Mesenchymal stem cell (in vitro differentiated cells and primary cell): ENCODE results near the gene DMXL1.

Source experiments
- DNase-seq: peaks from one replicate; pipeline ENCODE4 v3.0.0-alpha.2; 2013
- H2AFZ ChIP-seq: one replicate; pipeline ENCODE4 v1.6.1; 2013; ENCODE audit warnings: low read depth, mild to moderate bottlenecking, control low read depth, inconsistent platforms, low read length, moderate library complexity
- H2AK5ac ChIP-seq: 2 replicates; pipeline ENCODE4 v1.6.1; 2013; ENCODE audit warnings: low read length, moderate library complexity, mild to moderate bottlenecking, inconsistent platforms; ENCODE audit not compliant: severe bottlenecking
- H2BK120ac ChIP-seq: one replicate; pipeline ENCODE4 v1.6.1; 2013; ENCODE audit warnings: low read depth, mild to moderate bottlenecking, inconsistent platforms, low read length, moderate library complexity
- H2BK12ac ChIP-seq, 2 experiments: one replicate each; pipeline ENCODE4 v1.6.1; 2013; ENCODE audit warnings: inconsistent platforms in 2 of 2, low read length in 2 of 2, mild to moderate bottlenecking in 2 of 2, moderate library complexity in 2 of 2, control low read depth in 1 of 2
- H2BK15ac ChIP-seq: one replicate; pipeline ENCODE4 v1.6.1; 2013; ENCODE audit warnings: mild to moderate bottlenecking, low read depth, inconsistent platforms; ENCODE audit not compliant: poor library complexity, severe bottlenecking
- H2BK5ac ChIP-seq: 2 replicates; pipeline ENCODE4 v1.6.1; 2013; ENCODE audit warnings: low read depth, mild to moderate bottlenecking, low read length, control low read depth, inconsistent platforms; ENCODE audit not compliant: poor library complexity, severe bottlenecking
- H3K14ac ChIP-seq, 2 experiments: one replicate each; pipeline ENCODE4 v1.6.1; 2013; ENCODE audit warnings: inconsistent platforms in 2 of 2, low read length in 2 of 2, control low read depth in 1 of 2, mild to moderate bottlenecking in 1 of 2, moderate library complexity in 1 of 2
- H3K18ac ChIP-seq, 2 experiments: one replicate each; pipeline ENCODE4 v1.6.1; 2013; ENCODE audit warnings: inconsistent platforms in 2 of 2, low read length in 2 of 2, control low read depth in 1 of 2, low read depth in 1 of 2, mild to moderate bottlenecking in 1 of 2
- H3K23ac ChIP-seq, 2 experiments: one replicate each; pipeline ENCODE4 v1.6.1; 2013; ENCODE audit warnings: inconsistent platforms in 2 of 2, low read length in 2 of 2, mild to moderate bottlenecking in 2 of 2, moderate library complexity in 2 of 2, control low read depth in 1 of 2
- H3K27ac ChIP-seq: 2 replicates; pipeline ENCODE4 v1.5.1; 2013; ENCODE audit warnings: mild to moderate bottlenecking, moderate library complexity, low read length, control low read depth, inconsistent platforms; ENCODE audit not compliant: poor library complexity, severe bottlenecking
- H3K27me3 ChIP-seq, 2 experiments: 2 replicates each; pipeline versions ENCODE4 v1.6.1 to v1.7.0; 2013; ENCODE audit warnings: low read length in 2 of 2, mild to moderate bottlenecking in 2 of 2, moderate library complexity in 2 of 2, control low read depth in 1 of 2, inconsistent platforms in 1 of 2; ENCODE audit not compliant: control insufficient read depth in 1 of 2, insufficient read depth in 1 of 2
- H3K36me3 ChIP-seq, 2 experiments: 2 replicates each; pipeline versions ENCODE4 v1.6.1 to v1.7.0; 2013; ENCODE audit warnings: low read length in 2 of 2, control low read depth in 1 of 2, inconsistent platforms in 1 of 2, low read depth in 1 of 2, mild to moderate bottlenecking in 1 of 2; ENCODE audit not compliant: insufficient read depth in 2 of 2, control insufficient read depth in 1 of 2
- H3K4ac ChIP-seq, 2 experiments: one replicate each; pipeline ENCODE4 v1.6.1; 2013; ENCODE audit warnings: inconsistent platforms in 2 of 2, low read length in 2 of 2, mild to moderate bottlenecking in 2 of 2, moderate library complexity in 2 of 2, control low read depth in 1 of 2, low read depth in 1 of 2
- H3K4me1 ChIP-seq: 2 replicates; pipeline ENCODE4 v1.6.1; 2013; ENCODE audit warnings: low read depth, low read length, control low read depth; ENCODE audit not compliant: control insufficient read depth, insufficient read depth
- H3K4me2 ChIP-seq: 2 replicates; pipeline ENCODE4 v1.6.1; 2013; ENCODE audit warnings: low read length, mild to moderate bottlenecking, inconsistent platforms; ENCODE audit not compliant: poor library complexity, severe bottlenecking
- H3K4me3 ChIP-seq, 2 experiments: 2 replicates each; pipeline versions ENCODE4 v1.5.1 to v1.7.0; 2013; ENCODE audit warnings: low read length in 2 of 2, mild to moderate bottlenecking in 2 of 2, control low read depth in 1 of 2, low read depth in 1 of 2; ENCODE audit not compliant: insufficient read depth in 1 of 2
- H3K79me1 ChIP-seq: replicated peaks from 2 replicates; pipeline ENCODE4 v1.6.1; 2013; ENCODE audit warnings: mild to moderate bottlenecking, control low read depth, low read length, inconsistent platforms; ENCODE audit not compliant: poor library complexity, severe bottlenecking
- H3K9ac ChIP-seq: 2 replicates; pipeline ENCODE4 v1.7.0; 2013; ENCODE audit warnings: mild to moderate bottlenecking, low read length, moderate library complexity
- H3K9me3 ChIP-seq: 2 replicates; pipeline ENCODE4 v1.7.0; 2013; ENCODE audit warnings: mild to moderate bottlenecking, low read length; ENCODE audit not compliant: control insufficient read depth
- H4K8ac ChIP-seq: one replicate; pipeline ENCODE4 v1.6.1; 2013; ENCODE audit warnings: inconsistent platforms, mild to moderate bottlenecking, low read length, moderate library complexity
- H4K91ac ChIP-seq: one replicate; pipeline ENCODE4 v1.6.1; 2013; ENCODE audit warnings: mild to moderate bottlenecking, low read length, inconsistent platforms
- WGBS: methylation state at CpG from one replicate; pipeline ENCODE4 v1.1.7; 2013; ENCODE audit warnings: mixed read lengths; 5-methylcytosine and 5-hydroxymethylcytosine counted together

Gene DMXL1

DNA sequence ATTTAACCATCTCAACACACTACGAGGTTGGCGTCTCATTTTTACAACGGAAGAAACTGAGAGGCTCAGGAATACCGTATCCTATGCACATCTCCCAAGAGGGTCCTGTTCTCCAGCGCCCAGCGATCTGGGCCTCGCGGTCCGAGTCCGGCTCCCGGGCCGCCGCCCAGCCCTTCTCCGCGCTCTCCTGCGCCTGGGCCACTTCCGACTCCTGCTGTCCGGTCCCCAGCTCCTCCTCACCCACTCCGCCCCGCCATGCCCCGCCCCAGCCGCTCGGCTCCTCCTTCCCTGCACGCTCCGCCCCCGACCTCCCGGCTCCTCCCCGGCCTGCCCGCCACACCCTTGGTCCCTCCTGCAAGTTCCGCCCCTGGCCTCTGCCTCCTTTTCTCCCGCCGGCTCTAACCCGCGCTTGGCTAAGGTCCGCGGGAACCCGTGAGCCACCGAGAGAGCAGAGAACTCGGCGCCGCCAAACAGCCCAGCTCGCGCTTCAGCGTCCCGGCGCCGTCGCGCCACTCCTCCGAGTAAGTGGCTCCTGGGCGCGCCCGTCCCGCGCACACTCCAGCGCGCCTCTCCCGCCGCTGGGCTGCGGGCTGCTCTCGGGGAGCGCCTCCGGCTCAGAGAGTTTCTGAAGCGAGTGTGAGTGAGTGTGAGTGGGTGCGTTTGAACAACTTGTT is 197.6 kb downstream of the DMXL1 start:
- H3K14ac ChIP-seq, result peak overlapping the region in 1 of 2 experiments; percentile 71
- peak overlapping the region; percentile 99 for H2AFZ ChIP-seq
- H3K36me3 ChIP-seq, result no peaks in the 10 kb centered on the region
- H4K8ac ChIP-seq, result peak overlapping the region; percentile 74
- WGBS, result under 1% methylated on average over 61 of the region's 65 CpGs
- peak overlapping the region; percentile 91 for H3K27ac ChIP-seq
- peaks cover 12% of the 10 kb centered on the region for H3K9me3 ChIP-seq
- H3K4me2 ChIP-seq, result peak overlapping the region; percentile 74
- peaks cover 6% of the 10 kb centered on the region for H3K4me1 ChIP-seq
- peak overlapping the region; percentile 83 for H2BK15ac ChIP-seq
- peak overlapping the region in 1 of 2 experiments; percentile 46 for H3K23ac ChIP-seq
- peak overlapping the region; percentile 19 to 92 for H3K4ac ChIP-seq
- H3K79me1 ChIP-seq, result peaks cover 7% of the 10 kb centered on the region
- H3K18ac ChIP-seq, result peak overlapping the region; percentile 65 to 91
- H3K4me3 ChIP-seq, result peak overlapping the region; percentile 80 to 97
- H3K9ac ChIP-seq, result peak overlapping the region; percentile 97
- H2BK5ac ChIP-seq, result peak overlapping the region; percentile 37
- H2BK12ac ChIP-seq, result peak overlapping the region in 1 of 2 experiments; percentile 75
- no peaks in the 10 kb centered on the region for H3K27me3 ChIP-seq
- peak; percentile 93 for DNase-seq
- no peak overlapping the region for H2BK120ac ChIP-seq
- H4K91ac ChIP-seq, result peak overlapping the region; percentile 44
- no peak overlapping the region for H2AK5ac ChIP-seq

GRCh38 chr5:119269061-119269944 is 198.4 kb downstream of the DMXL1 start:
- H3K18ac ChIP-seq, result peak overlapping the region; percentile 23 to 91
- peak overlapping the region; percentile 18 for H2AFZ ChIP-seq
- H3K36me3 ChIP-seq, result no peaks in the 10 kb centered on the region
- peak overlapping the region in 1 of 2 experiments; percentile 46 for H3K23ac ChIP-seq
- H3K4ac ChIP-seq, result peak overlapping the region in 1 of 2 experiments; percentile 87
- no peak overlapping the region for H4K8ac ChIP-seq
- peak overlapping the region in 1 of 2 experiments; percentile 75 for H2BK12ac ChIP-seq
- no peaks in the 10 kb centered on the region for H3K27me3 ChIP-seq
- H2AK5ac ChIP-seq, result no peak overlapping the region
- H2BK15ac ChIP-seq, result peak overlapping the region; percentile 83
- peaks cover 7% of the 10 kb centered on the region for H3K79me1 ChIP-seq
- no peak overlapping the region for H4K91ac ChIP-seq
- H3K4me1 ChIP-seq, result peaks cover 8% of the 10 kb centered on the region
- peaks cover 5% of the 10 kb centered on the region for H3K9me3 ChIP-seq
- peak overlapping the region; percentile 97 for H3K9ac ChIP-seq
- peak overlapping the region; percentile 42 for H3K4me2 ChIP-seq
- 11% methylated on average over 23 of the region's 24 CpGs for WGBS
- H3K14ac ChIP-seq, result peak overlapping the region in 1 of 2 experiments; percentile 35
- no peak overlapping the region for H2BK120ac ChIP-seq
- H3K27ac ChIP-seq, result no peak overlapping the region
- H2BK5ac ChIP-seq, result peak overlapping the region; percentile 37
- DNase-seq, result peak; percentile 37
- H3K4me3 ChIP-seq, result peak overlapping the region; percentile 80 to 97

GRCh38 chr5:119270121-119270565 is 199.3 kb downstream of the DMXL1 start:
- WGBS, result 80% methylated on average over 5 of the region's 5 CpGs
- no peak for DNase-seq
- H2BK15ac ChIP-seq, result no peak overlapping the region
- peaks cover 11% of the 10 kb centered on the region for H3K4me1 ChIP-seq
- H3K27ac ChIP-seq, result no peak overlapping the region
- no peak overlapping the region for H3K9ac ChIP-seq
- H3K4me2 ChIP-seq, result peak overlapping the region; percentile 8
- H3K79me1 ChIP-seq, result peaks cover 7% of the 10 kb centered on the region
- no peak overlapping the region for H3K14ac ChIP-seq
- H2BK12ac ChIP-seq, result no peak overlapping the region
- no peaks in the 10 kb centered on the region for H3K36me3 ChIP-seq
- H2BK5ac ChIP-seq, result no peak overlapping the region
- H2AFZ ChIP-seq, result no peak overlapping the region
- H3K9me3 ChIP-seq, result no peaks in the 10 kb centered on the region
- H2AK5ac ChIP-seq, result no peak overlapping the region
- H4K91ac ChIP-seq, result no peak overlapping the region
- no peak overlapping the region for H2BK120ac ChIP-seq
- H3K23ac ChIP-seq, result no peak overlapping the region
- peak overlapping the region in 1 of 2 experiments; percentile 97 for H3K4me3 ChIP-seq
- no peak overlapping the region for H3K18ac ChIP-seq
- H3K27me3 ChIP-seq, result no peaks in the 10 kb centered on the region
- no peak overlapping the region for H4K8ac ChIP-seq
- H3K4ac ChIP-seq, result no peak overlapping the region
